ENCODE results near the gene SLC16A10.

Gene SLC16A10

DNA sequence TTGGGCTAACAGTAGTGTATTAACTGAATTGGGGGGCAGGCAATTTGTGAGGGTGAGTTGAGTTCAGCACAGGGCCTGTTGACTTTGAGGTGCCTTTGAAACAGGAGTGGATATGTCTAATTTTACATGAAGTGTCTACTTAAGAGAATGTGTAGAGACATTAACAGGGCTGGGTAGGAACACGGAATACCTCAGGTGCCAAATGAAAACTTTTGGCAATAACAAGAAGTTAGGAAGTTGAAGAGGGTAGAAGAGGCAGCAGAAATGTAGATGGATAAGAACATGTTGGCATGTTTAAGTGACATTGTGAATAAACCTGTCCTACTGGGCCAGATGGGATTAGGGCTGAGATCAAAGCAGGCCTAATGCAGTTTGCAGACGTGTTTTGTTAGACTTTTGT, 117.0 kb downstream of the SLC16A10 start:
- TF ChIP-seq, protein P1, sequence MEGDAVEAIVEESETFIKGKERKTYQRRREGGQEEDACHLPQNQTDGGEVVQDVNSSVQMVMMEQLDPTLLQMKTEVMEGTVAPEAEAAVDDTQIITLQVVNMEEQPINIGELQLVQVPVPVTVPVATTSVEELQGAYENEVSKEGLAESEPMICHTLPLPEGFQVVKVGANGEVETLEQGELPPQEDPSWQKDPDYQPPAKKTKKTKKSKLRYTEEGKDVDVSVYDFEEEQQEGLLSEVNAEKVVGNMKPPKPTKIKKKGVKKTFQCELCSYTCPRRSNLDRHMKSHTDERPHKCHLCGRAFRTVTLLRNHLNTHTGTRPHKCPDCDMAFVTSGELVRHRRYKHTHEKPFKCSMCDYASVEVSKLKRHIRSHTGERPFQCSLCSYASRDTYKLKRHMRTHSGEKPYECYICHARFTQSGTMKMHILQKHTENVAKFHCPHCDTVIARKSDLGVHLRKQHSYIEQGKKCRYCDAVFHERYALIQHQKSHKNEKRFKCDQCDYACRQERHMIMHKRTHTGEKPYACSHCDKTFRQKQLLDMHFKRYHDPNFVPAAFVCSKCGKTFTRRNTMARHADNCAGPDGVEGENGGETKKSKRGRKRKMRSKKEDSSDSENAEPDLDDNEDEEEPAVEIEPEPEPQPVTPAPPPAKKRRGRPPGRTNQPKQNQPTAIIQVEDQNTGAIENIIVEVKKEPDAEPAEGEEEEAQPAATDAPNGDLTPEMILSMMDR (IDR thresholded peaks at IDR 0.05) = no peak

DNA sequence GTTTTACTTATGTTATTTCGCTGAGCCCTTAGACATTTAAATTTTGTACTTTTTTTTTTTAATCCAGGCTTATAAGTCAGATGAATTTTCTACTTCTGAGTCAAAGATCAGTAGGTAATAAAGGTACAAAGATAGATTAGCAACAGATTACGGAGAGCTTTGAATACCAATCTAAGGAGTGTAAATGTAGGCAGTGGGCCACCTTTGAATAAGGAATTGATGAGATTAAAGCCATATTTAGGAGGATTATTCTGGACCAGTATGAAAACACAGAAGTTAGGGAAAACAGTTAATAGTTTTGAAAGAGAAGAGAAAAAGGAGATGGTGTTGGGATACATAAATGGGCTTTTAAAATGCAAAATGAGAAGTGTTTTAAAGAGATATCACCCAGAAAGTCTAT, 117.6 kb downstream of the SLC16A10 start:
- TF ChIP-seq, protein P1 (IDR thresholded peaks at IDR 0.05) = no peak

DNA sequence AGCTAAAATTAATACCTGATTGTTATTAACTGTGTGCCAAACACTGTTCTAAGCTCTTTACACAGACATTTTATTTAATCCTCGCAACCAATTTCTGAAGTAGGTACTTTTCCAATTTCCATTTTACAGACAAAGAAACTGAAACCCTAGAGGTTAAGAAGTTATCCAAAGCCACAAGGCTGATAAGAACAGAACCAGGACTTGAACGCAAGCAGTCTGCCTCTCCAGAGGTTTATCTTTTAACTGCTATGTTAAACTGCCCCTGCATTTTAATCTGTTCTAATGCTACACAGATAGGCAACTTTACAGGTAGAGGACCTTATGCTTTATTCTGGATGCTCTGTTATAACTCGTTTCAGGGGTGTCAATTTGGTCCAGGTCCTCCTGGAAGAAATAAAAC, 118.2 kb downstream of the SLC16A10 start:
- TF ChIP-seq, protein P1 (IDR thresholded peaks at IDR 0.05) = no peak

DNA sequence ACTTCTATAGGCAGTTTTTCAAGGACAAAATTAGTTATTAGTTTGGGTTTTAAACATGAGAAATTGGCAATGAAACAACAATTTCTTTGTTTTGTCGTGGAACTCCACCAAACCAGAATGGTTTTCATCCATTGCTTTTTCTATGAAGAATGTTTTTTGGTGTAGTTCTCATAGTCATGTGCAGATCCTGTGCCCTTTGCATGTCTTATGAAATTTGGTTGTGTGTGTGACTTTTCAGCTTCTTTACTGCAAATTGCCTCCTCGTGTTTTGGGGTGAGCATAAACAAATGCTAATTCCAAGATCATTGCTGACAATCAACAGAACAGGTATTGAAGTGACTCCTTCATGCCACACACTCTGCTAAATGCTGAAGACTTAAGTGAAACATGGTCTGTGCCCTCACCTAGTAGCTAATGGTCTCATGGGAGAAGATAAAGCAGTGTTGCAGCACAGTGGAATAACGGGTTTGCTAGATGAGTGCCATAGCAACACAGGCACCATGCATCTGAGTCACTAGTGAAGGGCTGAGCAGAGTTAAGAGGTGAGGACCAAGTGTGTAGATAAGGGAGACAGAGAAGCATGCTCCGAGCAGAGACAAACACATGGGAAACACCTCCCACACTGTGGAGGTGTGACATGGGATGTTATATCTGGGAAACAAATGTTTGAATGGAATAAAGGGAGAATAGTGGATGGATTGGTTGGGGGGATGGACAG, 120.0 kb downstream of the SLC16A10 start:
- TF ChIP-seq, protein P1 (IDR thresholded peaks at IDR 0.05) = no peak

DNA sequence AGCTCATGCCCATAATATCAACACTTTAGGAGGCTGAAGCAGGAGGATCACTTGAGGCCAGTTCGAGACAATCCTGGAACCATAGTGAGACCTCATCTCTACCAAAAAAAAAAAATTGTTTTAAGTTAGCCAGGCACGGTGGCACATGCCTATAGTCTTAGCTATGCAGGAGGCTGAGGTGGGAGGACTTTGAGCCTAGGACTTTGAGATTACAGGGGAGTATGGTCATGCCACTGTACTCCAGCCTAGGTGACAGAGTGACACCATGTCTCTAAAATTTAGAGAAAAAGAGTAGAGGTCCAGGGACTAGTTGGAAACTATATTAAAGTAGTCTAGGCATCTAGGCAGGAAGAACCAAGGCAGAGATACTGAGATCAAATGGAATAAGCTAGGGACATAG, 121.6 kb downstream of the SLC16A10 start:
- TF ChIP-seq, protein P1 (IDR thresholded peaks at IDR 0.05) = no peak

DNA sequence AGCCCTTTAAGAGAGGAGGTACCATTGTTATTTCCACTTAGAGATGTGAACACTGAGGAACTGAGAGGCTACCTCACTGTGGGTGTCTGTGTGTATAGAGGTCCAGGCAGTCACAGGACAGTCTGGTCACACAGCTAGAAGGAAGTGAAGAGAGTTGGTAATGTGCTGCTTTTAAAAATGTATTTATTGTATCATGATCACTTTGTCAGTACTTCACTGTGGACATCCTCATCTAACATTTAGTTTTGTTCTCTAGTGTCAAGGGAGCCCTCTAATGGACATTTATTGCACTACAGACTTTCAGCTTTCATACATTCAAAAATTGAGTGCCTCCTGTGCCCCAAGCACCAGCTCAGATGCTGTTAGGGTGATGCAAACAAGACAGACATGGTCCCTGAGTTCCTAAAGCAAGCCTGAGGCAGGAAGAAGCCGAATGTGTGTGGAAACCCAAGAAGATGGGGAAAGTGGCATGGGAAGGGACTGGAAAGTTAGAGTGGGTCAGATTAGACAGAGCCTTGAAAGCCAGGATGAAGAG, 123.0 kb downstream of the SLC16A10 start:
- TF ChIP-seq, protein P1 (IDR thresholded peaks at IDR 0.05) = peak; percentile 78

DNA sequence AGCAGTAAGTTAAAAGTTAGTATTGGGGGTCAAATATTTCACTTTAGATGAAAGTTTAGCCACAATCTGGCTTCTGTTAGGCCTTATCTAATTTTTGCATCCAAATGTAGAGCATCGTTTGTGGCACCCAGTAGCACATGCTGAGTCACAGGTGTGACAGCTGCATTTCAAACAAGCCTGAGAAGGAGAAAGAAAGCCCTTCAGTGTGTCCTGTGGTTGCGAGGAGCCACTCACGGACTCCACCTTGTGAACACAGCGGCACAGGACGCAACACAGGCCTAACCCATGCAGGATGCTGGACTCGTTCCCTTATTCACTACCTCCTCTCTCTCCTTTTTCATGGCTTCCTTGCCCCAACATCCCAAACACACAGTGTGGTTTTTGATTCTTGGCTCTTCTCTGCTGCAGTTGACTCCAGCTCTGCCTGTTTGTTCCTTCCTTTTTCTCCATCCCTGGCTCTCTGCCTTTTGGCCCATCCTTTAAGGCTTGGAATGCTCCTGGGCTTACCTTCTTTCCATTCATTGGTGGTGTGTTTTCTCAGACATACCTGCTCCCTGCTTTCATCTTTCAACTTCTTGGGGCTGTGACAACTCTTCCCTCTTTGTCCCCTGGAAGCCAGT, 124.2 kb downstream of the SLC16A10 start:
- TF ChIP-seq, protein P1 (IDR thresholded peaks at IDR 0.05) = no peak

Data from LNCAP (cell line).